Body of pancreas (tissue), 4 donors: Measurements from ENCODE around the gene PPP5C.

Source experiments
- CTCF ChIP-seq, 7 experiments: fragments of 450-650 bp in 4 of 7; fragments of 200-600 bp in 3 of 7; sonication (generic) in 3 of 7; IDR thresholded peaks; one replicate each; pipeline ENCODE4 v1.5.1; 2016 to 2019; ENCODE audit warnings: antibody characterized with exemption in 7 of 7
- POLR2A ChIP-seq, 3 donors: fragments of 450-650 bp; IDR thresholded peaks; one replicate each; pipeline ENCODE4 v1.6.1; 2016; ENCODE audit warnings: antibody characterized with exemption in 3 of 3, mild to moderate bottlenecking in 2 of 3

- TF ChIP-seq CTCF (IDR thresholded peaks at IDR 0.05) (no peak), POLR2A (IDR thresholded peaks at IDR 0.05) (no peak)
Observed at GRCh38 chr19:46402725-46403124, 55.8 kb downstream of the PPP5C start.
